Endodermal cell (in vitro differentiated cells): ENCODE results near the gene VTA1. TPM values are rescaled to one million over a fixed set of nuclear protein-coding genes. Genes with fewer than 3 reads are reported as not detected.

Experiments used
- DNase-seq: peaks from one replicate; pipeline ENCODE4 v3.0.0-alpha.2; 2017
- H3K27ac ChIP-seq: 2 replicates; pipeline ENCODE4 v1.5.1; 2013; ENCODE audit warnings: mild to moderate bottlenecking, low read depth, low read length, moderate library complexity
- H3K27me3 ChIP-seq: 2 replicates; pipeline ENCODE4 v1.6.1; 2013; ENCODE audit warnings: mild to moderate bottlenecking, low read length, moderate library complexity; ENCODE audit not compliant: insufficient read depth, control insufficient read depth, poor library complexity, severe bottlenecking
- H3K36me3 ChIP-seq: 2 replicates; pipeline ENCODE4 v1.7.0; 2013; ENCODE audit warnings: mild to moderate bottlenecking, low read length, moderate library complexity; ENCODE audit not compliant: control insufficient read depth, insufficient read depth
- H3K4me1 ChIP-seq: one replicate; pipeline ENCODE4 v1.7.0; 2013; ENCODE audit warnings: low read length; ENCODE audit not compliant: control insufficient read depth, insufficient read depth
- H3K4me3 ChIP-seq: 2 replicates; pipeline ENCODE4 v1.5.1; 2013; ENCODE audit warnings: mild to moderate bottlenecking, low read length, moderate library complexity
- H3K9ac ChIP-seq: 2 replicates; pipeline ENCODE4 v1.6.1; 2013; ENCODE audit warnings: mild to moderate bottlenecking, low read length, moderate library complexity; ENCODE audit not compliant: poor library complexity, severe bottlenecking; ENCODE audit errors: extremely low read depth
- H3K9me3 ChIP-seq: 2 replicates; pipeline ENCODE4 v1.6.1; 2013; ENCODE audit warnings: mild to moderate bottlenecking, low read length, moderate library complexity; ENCODE audit not compliant: control insufficient read depth
- H3K27ac Mint-ChIP-seq: 2 replicates; pipeline ENCODE4 v1.8.0; 2020; ENCODE audit warnings: mixed read lengths
- H3K27me3 Mint-ChIP-seq: 2 replicates; pipeline ENCODE4 v1.8.0; 2021; ENCODE audit warnings: mild to moderate bottlenecking, mixed read lengths; ENCODE audit not compliant: insufficient read depth
- H3K36me3 Mint-ChIP-seq: 2 replicates; pipeline ENCODE4 v1.8.0; 2020; ENCODE audit warnings: low read depth, mixed read lengths
- H3K4me1 Mint-ChIP-seq: 2 replicates; pipeline ENCODE4 v1.8.0; 2020; ENCODE audit warnings: mixed read lengths
- H3K4me3 Mint-ChIP-seq: 2 replicates; pipeline ENCODE4 v1.8.0; 2020; ENCODE audit warnings: mild to moderate bottlenecking, moderate library complexity, mixed read lengths
- H3K9me3 Mint-ChIP-seq: 2 replicates; pipeline ENCODE4 v1.8.0; 2020; ENCODE audit warnings: mild to moderate bottlenecking, mixed read lengths
- CTCF ChIP-seq: fragments of 200-600 bp; sonication (generic); conservative IDR thresholded peaks from 2 replicates; pipeline ENCODE4 v1.5.0; 2021; ENCODE audit warnings: antibody characterized with exemption, mild to moderate bottlenecking
- WGBS, 2 experiments: methylation state at CpG; one replicate each; pipeline versions ENCODE4 v1.1.5 to v1.1.7; 2013; ENCODE audit warnings: missing lambda C conversion rate in 2 of 2, mixed read lengths in 1 of 2; ENCODE audit not compliant: insufficient coverage in 1 of 2, insufficient read length in 1 of 2; 5-methylcytosine and 5-hydroxymethylcytosine counted together
- total RNA-seq, 2 donors: library from RNA; stranded (reverse); fragmentation: NEBNext Ultra II Directional in 1 of 2; extraction: Animal tissue kit (Norgen Biotek cat#: 25700) in 1 of 2; gene quantifications; 2 replicates in 1 of 2; 3 replicates in 1 of 2; pipeline ENCODE4 v1.2.1, GENCODE V29; 2021

Gene VTA1
- total RNA-seq, 2 donors from 2014 or later, result 64.4 to 68.8 TPM

DNA sequence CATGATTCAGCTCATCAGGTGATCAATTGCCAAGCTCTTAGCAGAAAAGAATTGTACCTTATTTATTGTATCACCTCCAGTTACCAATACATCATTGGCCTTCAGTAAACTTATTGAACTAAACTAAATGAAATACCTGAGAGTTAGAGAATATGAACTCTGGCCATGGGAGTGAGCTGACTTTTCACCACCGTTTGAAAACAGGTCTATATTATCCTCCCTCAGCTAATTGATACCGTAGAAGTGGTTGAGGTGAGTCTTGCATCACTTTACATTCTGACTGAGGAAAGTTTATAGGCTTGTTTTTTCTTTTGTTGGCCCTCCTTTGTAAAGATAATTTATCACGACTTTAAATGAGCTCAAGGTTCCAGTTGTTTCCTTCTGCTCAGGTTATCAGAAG is 102.2 kb downstream of the VTA1 start:
- Histone ChIP-seq H3K36me3 (no peaks in the 10 kb centered on the region), H3K4me3 (no peak overlapping the region), H3K9me3 (no peaks in the 10 kb centered on the region), H3K9ac (no peak overlapping the region), H3K27ac (no peak overlapping the region), H3K4me1 (no peaks in the 10 kb centered on the region), H3K27me3 (no peaks in the 10 kb centered on the region)
- TF ChIP-seq CTCF, result no peak
- DNase-seq, result no peak
- Mint-ChIP-seq H3K36me3 (no peaks in the 10 kb centered on the region), H3K9me3 (no peaks in the 10 kb centered on the region), H3K27me3 (no peaks in the 10 kb centered on the region), H3K27ac (no peak overlapping the region), H3K4me1 (no peaks in the 10 kb centered on the region), H3K4me3 (no peak overlapping the region)
- 85 to 88% methylated on average over 3 of the region's 3 CpGs for WGBS, 2 experiments

DNA sequence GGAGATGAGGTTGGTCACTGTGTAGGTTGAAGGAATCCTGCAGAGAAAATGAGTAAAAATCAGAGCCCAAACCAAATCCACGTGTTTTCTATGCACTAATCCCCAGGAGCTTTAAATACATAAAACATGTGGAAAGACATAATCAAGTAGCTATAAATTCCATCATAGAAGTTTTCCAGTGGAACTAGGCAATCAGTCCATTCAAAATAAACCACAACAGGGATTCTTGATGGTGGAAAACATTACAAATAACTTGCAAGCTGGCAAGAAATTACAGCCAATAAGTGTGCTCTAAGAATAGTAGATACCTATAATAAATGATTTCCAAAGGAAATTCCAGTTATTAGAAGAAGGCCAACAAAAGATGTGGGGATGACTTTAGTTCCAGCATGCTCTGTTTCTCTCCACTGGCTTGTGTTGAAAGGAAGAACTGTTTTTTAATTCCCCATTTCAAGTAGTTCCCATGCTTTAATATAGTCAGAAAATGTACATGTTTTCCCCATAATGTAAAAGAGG is 104.9 kb downstream of the VTA1 start:
- DNase-seq, result no peak
- Histone ChIP-seq H3K36me3 (no peaks in the 10 kb centered on the region), H3K27ac (no peak overlapping the region), H3K4me3 (no peak overlapping the region), H3K9me3 (no peaks in the 10 kb centered on the region), H3K27me3 (no peaks in the 10 kb centered on the region), H3K9ac (no peak overlapping the region), H3K4me1 (peaks cover 5% of the 10 kb centered on the region)
- Mint-ChIP-seq H3K27me3 (no peaks in the 10 kb centered on the region), H3K9me3 (no peaks in the 10 kb centered on the region), H3K4me3 (no peak overlapping the region), H3K4me1 (peaks cover 11% of the 10 kb centered on the region), H3K27ac (no peak overlapping the region), H3K36me3 (no peaks in the 10 kb centered on the region)
- no peak for TF ChIP-seq CTCF
- 89% methylated on average over 1 of the region's 1 CpG; no CpG with 5 or more reads in 1 of the 2 experiments for WGBS, 2 experiments

DNA sequence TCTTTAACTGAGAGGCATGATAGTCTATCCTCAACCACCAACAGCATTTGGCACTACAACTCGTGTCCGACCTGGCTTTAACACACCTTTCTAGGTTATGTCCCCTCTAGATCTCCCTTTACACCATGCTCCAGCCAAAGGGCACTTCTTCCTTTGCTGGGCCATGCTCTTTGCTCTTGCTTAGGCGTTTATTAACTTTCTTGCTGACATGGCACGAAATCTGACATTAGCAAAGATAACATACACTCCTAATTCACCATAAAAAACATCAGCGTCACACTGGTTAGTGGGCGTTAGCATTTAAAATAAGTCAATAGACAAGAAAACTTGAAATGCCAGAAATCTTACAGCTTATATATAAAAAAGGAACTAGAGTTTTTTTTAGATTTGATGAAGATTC is 107.5 kb downstream of the VTA1 start:
- Histone ChIP-seq H3K27me3 (no peaks in the 10 kb centered on the region), H3K36me3 (no peaks in the 10 kb centered on the region), H3K4me1 (peaks cover 5% of the 10 kb centered on the region), H3K4me3 (no peak overlapping the region), H3K9me3 (no peaks in the 10 kb centered on the region), H3K9ac (no peak overlapping the region), H3K27ac (no peak overlapping the region)
- no peak for DNase-seq
- TF ChIP-seq CTCF, result no peak
- 90 to 100% methylated on average over 2 to 6 of the region's 6 CpGs for WGBS, 2 experiments
- Mint-ChIP-seq H3K4me3 (no peak overlapping the region), H3K27ac (no peak overlapping the region), H3K36me3 (no peaks in the 10 kb centered on the region), H3K4me1 (peaks cover 13% of the 10 kb centered on the region), H3K9me3 (no peaks in the 10 kb centered on the region), H3K27me3 (no peaks in the 10 kb centered on the region)
